Measurements from ENCODE around the gene IGF2BP3. TPM values are rescaled to one million over a fixed set of nuclear protein-coding genes. Genes with fewer than 3 reads are reported as not detected.
A peak's percentile ranks its signal among the peaks of the same experiment; 100 is the strongest.

Gene IGF2BP3
- total RNA-seq, 2 donors from 2014 or later: 0.39 to 0.56 TPM

GRCh38 chr7:23474094-23474828 lies 4.0 kb upstream of the IGF2BP3 start:
- H3K36me3 Mint-ChIP-seq: peaks cover 4 to 24% of the 10 kb centered on the region in 2 donors
- ATAC-seq: peak; percentile 89 to 94
- peak; percentile 78 to 86 for DNase-seq (ENCODE audit: low spot score in 2 of 2)

DNA sequence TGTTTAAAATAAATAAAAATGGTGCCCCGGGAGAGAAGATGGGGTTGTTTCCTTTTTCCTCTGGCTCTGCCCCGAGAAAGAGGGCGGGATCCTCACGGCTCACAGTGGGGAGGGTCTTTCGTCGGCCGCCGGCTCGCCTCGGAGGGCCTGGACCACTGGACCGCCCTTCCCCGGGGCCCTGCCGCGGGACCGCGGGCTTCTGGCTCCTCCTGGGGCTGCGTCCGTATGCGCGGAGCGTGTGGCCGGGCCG lies 3.5 kb upstream of the IGF2BP3 start:
- DNase-seq (ENCODE audit: low spot score in 2 of 2) (no peak), ATAC-seq (no peak)
- peaks cover 0 to 6% of the 10 kb centered on the region in 2 donors for H3K9me3 Mint-ChIP-seq
- peaks cover 4 to 24% of the 10 kb centered on the region in 2 donors for H3K36me3 Mint-ChIP-seq
- no peak overlapping the region for H3K27ac Mint-ChIP-seq

More at GRCh38 chr7:23474094-23474828, 4.0 kb upstream of the IGF2BP3 start:
- peaks cover 0 to 6% of the 10 kb centered on the region in 2 donors for H3K9me3 Mint-ChIP-seq
- peak overlapping the region in 1 of 2 donors; percentile 9 for H3K27ac Mint-ChIP-seq

- peaks cover 4 to 24% of the 10 kb centered on the region in 2 donors for H3K36me3 Mint-ChIP-seq
- H3K27ac Mint-ChIP-seq: no peak overlapping the region
- ATAC-seq (no peak), DNase-seq (ENCODE audit: low spot score in 2 of 2) (no peak)
- H3K9me3 Mint-ChIP-seq: peaks cover 0 to 6% of the 10 kb centered on the region in 2 donors
Observed at GRCh38 chr7:23472956-23473843, 2.9 kb upstream of the IGF2BP3 start.

- ATAC-seq (no peak), DNase-seq (ENCODE audit: low spot score in 2 of 2) (no peak)
- H3K27ac Mint-ChIP-seq: no peak overlapping the region
- peaks cover 4 to 30% of the 10 kb centered on the region in 2 donors for H3K36me3 Mint-ChIP-seq
- H3K9me3 Mint-ChIP-seq: peaks cover 0 to 6% of the 10 kb centered on the region in 2 donors
Observed at GRCh38 chr7:23472556-23472955, 2.3 kb upstream of the IGF2BP3 start.

DNA sequence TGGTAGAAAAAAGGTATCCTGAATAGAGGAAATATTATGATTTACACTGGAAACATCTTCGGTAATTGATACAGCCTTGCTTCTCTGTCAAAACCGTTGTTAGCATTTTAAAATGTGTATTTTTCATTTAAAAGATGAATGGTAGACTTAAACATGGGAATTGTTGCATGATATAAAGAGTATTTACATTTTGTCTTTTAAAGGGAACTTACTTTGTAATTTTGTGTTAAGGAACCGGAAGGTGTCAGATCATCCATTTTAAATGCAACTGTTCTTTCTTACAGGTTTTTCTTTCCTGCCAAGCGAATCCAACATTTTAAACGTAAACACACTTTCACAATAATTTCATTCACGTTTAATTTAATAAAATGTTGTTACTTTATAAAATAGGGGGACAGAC lies 1.8 kb upstream of the IGF2BP3 start:
- no peak overlapping the region for H3K27ac Mint-ChIP-seq
- no peak for ATAC-seq
- peaks cover 0 to 6% of the 10 kb centered on the region in 2 donors for H3K9me3 Mint-ChIP-seq
- peaks cover 4 to 34% of the 10 kb centered on the region in 2 donors for H3K36me3 Mint-ChIP-seq
- DNase-seq (ENCODE audit: low spot score in 2 of 2): no peak

- H3K27ac Mint-ChIP-seq: peak overlapping the region in 1 of 2 donors; percentile 6
- DNase-seq (ENCODE audit: low spot score in 2 of 2): peak in 1 of 2 donors; percentile 44
- H3K36me3 Mint-ChIP-seq: peaks cover 4 to 35% of the 10 kb centered on the region in 2 donors
- ATAC-seq: peak in 1 of 2 donors; percentile 25
- peaks cover 0 to 6% of the 10 kb centered on the region in 2 donors for H3K9me3 Mint-ChIP-seq
Observed at GRCh38 chr7:23471106-23471859, 992 bp upstream of the IGF2BP3 start.

GRCh38 chr7:23469961-23470250 lies 385 bp downstream of the IGF2BP3 start:
- Mint-ChIP-seq H3K9me3 (peaks cover 0 to 5% of the 10 kb centered on the region in 2 donors), H3K27ac (no peak overlapping the region), H3K36me3 (peaks cover 4 to 33% of the 10 kb centered on the region in 2 donors)
- ATAC-seq: no peak
- DNase-seq (ENCODE audit: low spot score in 2 of 2): peak in 1 of 2 donors; percentile 17

DNA sequence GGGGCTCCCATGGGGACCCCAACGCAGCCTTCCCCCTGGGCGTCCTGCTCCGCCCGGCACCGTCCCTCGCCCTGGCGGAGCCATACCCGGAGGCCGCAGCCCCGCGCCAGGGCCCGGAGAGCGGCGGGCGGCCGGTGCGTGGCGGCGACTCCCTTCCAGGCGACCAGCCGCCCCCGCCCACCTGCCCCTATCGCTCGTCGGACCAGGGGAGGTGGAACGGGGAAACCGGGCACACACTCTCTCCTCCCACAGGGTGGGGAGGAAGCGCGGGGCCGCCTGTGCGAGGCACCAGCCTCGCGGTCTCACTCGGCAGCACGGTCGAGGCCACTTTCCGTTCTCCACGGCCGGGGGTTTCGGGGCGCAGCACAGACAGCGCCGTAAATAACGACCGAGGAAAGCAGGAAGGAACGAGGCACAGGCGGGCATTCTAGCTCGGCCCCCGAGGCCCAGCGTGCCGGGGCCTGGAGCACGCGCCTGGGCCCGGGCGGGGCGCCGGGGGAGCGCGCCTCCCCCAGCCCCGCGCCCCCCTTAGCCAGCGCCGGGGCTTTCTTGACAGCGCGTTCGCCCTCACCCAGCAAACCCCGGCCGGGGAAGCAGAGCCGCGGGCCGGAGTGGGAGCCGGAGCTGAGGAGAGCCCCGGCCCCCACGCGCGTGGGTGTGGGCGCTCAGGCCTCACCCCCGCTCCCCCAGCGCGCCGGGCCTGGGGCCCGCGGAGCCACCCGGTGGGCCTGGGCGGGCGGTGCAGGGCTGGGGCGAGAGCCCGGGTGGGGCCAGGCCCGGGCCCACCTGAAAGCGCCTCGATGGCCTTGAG lies 936 bp downstream of the IGF2BP3 start:
- DNase-seq (ENCODE audit: low spot score in 2 of 2) (peak in 1 of 2 donors; percentile 40), ATAC-seq (peak; percentile 12 to 26)
- H3K27ac Mint-ChIP-seq: no peak overlapping the region
- peaks cover 4 to 27% of the 10 kb centered on the region in 2 donors for H3K36me3 Mint-ChIP-seq
- no peaks in the 10 kb centered on the region for H3K9me3 Mint-ChIP-seq

DNA sequence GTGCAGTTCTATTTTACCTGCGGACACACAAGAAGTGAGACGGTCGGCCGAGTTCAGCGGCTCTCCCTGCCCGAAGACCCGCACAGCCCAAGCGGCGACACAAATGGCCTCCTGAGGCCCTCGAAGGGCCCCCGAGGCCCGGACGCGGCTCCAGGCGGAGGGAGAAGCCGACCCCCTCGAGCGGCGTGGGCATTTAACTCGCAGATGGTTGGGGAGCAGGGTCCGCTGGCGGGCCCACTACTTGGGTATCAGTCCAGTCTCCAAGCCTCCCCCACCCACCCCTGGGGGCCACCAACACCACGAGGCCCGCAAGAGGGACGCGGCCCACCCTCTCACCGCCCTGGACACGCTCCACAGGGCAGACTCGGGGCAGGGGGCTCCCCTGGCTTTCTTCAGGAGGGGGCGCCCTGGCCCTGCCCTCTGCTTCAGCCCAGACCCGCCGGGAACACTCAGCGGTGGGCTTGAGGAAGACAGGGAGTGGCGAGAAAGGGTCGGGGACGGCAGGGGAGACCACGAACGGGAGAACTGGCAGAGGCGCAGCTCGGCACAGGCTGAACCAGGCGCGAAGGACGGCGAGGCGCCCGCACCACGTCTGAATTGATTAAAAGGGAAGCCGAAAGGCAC lies 1.7 kb downstream of the IGF2BP3 start:
- H3K27ac Mint-ChIP-seq: no peak overlapping the region
- no peaks in the 10 kb centered on the region for H3K9me3 Mint-ChIP-seq
- DNase-seq (ENCODE audit: low spot score in 2 of 2) (peak in 1 of 2 donors; percentile 21), ATAC-seq (peak in 1 of 2 donors; percentile 18)
- peaks cover 4 to 27% of the 10 kb centered on the region in 2 donors for H3K36me3 Mint-ChIP-seq

GRCh38 chr7:23467806-23468525 lies 2.3 kb downstream of the IGF2BP3 start:
- Mint-ChIP-seq H3K27ac (peak overlapping the region in 1 of 2 donors; percentile 52), H3K9me3 (no peaks in the 10 kb centered on the region), H3K36me3 (peaks cover 4 to 21% of the 10 kb centered on the region in 2 donors)
- DNase-seq (ENCODE audit: low spot score in 2 of 2): peak in 1 of 2 donors; percentile 29
- peak; percentile 21 to 55 for ATAC-seq

DNA sequence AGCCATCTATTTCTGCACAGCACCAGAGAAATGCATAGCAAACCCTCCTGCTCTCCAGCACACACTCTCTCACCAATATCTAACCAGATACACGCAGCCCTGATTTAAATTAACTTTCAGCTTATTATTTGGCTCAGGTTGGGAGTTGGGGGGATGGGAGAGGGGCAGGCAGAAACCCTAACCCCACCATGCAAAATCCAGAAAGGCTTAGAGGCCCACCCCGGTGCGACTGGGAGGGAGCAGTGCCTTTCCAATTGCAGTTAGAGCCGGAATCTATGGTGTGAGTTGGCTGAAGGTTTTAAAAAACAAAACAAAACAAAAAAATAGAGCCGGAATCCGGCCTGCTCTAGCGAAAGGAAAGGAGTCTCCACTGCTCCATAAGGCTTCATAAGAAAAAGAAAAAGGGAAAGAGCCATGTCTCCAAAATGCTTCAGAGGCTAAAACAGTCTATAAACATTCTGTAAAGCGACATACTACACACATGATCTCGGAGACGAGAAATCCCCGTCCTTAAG lies 2.9 kb downstream of the IGF2BP3 start:
- ATAC-seq: no peak
- Mint-ChIP-seq H3K36me3 (peaks cover 4 to 21% of the 10 kb centered on the region in 2 donors), H3K27ac (no peak overlapping the region), H3K9me3 (no peaks in the 10 kb centered on the region)
- DNase-seq (ENCODE audit: low spot score in 2 of 2): no peak

GRCh38 chr7:23462846-23463245 lies 7.4 kb downstream of the IGF2BP3 start:
- ATAC-seq (peak; percentile 29 to 43), DNase-seq (ENCODE audit: low spot score in 2 of 2) (no peak)
- H3K9me3 Mint-ChIP-seq: no peaks in the 10 kb centered on the region
- H3K27ac Mint-ChIP-seq: no peak overlapping the region
- peaks cover 0 to 7% of the 10 kb centered on the region in 2 donors for H3K36me3 Mint-ChIP-seq

DNA sequence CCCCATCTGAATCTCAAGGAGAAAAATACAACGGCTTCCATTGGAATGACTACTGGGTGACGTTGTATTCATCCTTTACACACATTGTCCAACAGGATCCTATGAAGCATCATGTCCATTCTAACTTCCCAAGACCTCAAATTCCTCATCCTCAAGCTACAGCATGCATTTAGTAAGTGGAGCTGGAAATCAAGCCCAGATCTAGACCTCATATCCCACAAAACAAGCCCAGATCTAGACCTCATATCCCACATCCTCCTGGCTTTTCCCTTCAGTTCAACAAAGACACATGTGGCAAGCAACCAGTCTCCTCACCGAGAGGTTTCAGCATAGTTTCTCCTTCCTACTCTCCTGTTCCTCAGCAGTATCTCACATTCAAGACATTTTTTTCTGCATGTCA lies 12.2 kb downstream of the IGF2BP3 start:
- H3K36me3 Mint-ChIP-seq: no peaks in the 10 kb centered on the region
- H3K9me3 Mint-ChIP-seq: no peaks in the 10 kb centered on the region
- ATAC-seq (no peak), DNase-seq (ENCODE audit: low spot score in 2 of 2) (no peak)
- no peak overlapping the region for H3K27ac Mint-ChIP-seq

- Mint-ChIP-seq H3K27ac (no peak overlapping the region), H3K9me3 (no peaks in the 10 kb centered on the region), H3K36me3 (no peaks in the 10 kb centered on the region)
- ATAC-seq (no peak), DNase-seq (ENCODE audit: low spot score in 2 of 2) (no peak)
Observed at GRCh38 chr7:23456093-23456492, 14.2 kb downstream of the IGF2BP3 start.

GRCh38 chr7:23454881-23455526 lies 15.3 kb downstream of the IGF2BP3 start:
- no peaks in the 10 kb centered on the region for H3K36me3 Mint-ChIP-seq
- ATAC-seq (no peak), DNase-seq (ENCODE audit: low spot score in 2 of 2) (no peak)
- no peaks in the 10 kb centered on the region for H3K9me3 Mint-ChIP-seq
- H3K27ac Mint-ChIP-seq: no peak overlapping the region
